SJCRH30 (cell line): ENCODE results near the gene TMPRSS9. TPM values are rescaled to one million over a fixed set of nuclear protein-coding genes. Genes with fewer than 3 reads are reported as not detected.
"Not testable (repeated sequence)": the region's sequence is repeated elsewhere in the genome, so short reads cannot be mapped to it uniquely, and the experiment has no call there.

Experiments used
- DNase-seq, 2 experiments: peaks; one replicate each; pipeline ENCODE4 v3.0.0-alpha.2; 2015 to 2020
- H3K27ac ChIP-seq: fragments of 250-450 bp; sonication (Bioruptor Pico); 2 replicates; pipeline ENCODE4 v1.5.1; 2020; ENCODE audit warnings: mild to moderate bottlenecking, moderate library complexity
- H3K27me3 ChIP-seq: fragments of 250-450 bp; sonication (Bioruptor Pico); 2 replicates; pipeline ENCODE4 v1.5.1; 2020; ENCODE audit warnings: mild to moderate bottlenecking, moderate library complexity
- H3K36me3 ChIP-seq: fragments of 250-450 bp; sonication (Bioruptor Pico); 2 replicates; pipeline ENCODE4 v1.5.1; 2020; ENCODE audit warnings: mild to moderate bottlenecking, moderate library complexity
- H3K4me1 ChIP-seq: fragments of 250-450 bp; sonication (Bioruptor Pico); 2 replicates; pipeline ENCODE4 v1.5.1; 2020; ENCODE audit warnings: mild to moderate bottlenecking, moderate library complexity
- H3K4me3 ChIP-seq: fragments of 250-450 bp; sonication (Bioruptor Pico); 2 replicates; pipeline ENCODE4 v1.5.1; 2020; ENCODE audit warnings: mild to moderate bottlenecking, moderate library complexity
- H3K9me3 ChIP-seq: fragments of 250-450 bp; sonication (Bioruptor Pico); replicated peaks from 2 replicates; pipeline ENCODE4 v1.5.1; 2020; ENCODE audit warnings: mild to moderate bottlenecking, moderate library complexity
- total RNA-seq: library from RNA; depleted of rRNA; stranded (reverse); fragments of >200 nt; shearing (Covaris generic); gene quantifications from 2 replicates; pipeline ENCODE4 v1.2.3, GENCODE V29; 2014

Gene TMPRSS9
- total RNA-seq, 1 experiment from 2014 or later: 0.04 TPM

DNA sequence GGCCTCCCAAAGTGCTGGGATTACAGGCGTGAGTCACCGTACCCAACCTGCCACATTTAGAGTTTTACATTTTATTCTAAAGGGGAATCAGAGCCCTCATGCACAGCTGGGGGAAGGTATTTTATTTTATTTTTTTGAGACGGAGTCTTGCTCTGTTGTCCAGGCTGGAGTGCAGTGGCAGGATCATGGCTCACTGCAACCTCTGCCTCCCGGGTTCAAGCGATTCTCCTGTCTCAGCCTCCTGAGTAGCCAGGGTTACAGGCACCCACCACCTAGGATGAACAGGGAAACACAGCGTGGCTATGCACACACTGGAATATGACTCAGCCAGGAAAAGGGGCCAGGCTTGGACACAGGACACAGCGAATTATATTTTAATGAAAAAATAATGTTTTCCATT lies 37.1 kb downstream of the TMPRSS9 start:
- DNase-seq, H3K36me3 ChIP-seq, H3K9me3 ChIP-seq, H3K4me1 ChIP-seq, H3K4me3 ChIP-seq, H3K27ac ChIP-seq, H3K27me3 ChIP-seq: not testable (repeated sequence)

DNA sequence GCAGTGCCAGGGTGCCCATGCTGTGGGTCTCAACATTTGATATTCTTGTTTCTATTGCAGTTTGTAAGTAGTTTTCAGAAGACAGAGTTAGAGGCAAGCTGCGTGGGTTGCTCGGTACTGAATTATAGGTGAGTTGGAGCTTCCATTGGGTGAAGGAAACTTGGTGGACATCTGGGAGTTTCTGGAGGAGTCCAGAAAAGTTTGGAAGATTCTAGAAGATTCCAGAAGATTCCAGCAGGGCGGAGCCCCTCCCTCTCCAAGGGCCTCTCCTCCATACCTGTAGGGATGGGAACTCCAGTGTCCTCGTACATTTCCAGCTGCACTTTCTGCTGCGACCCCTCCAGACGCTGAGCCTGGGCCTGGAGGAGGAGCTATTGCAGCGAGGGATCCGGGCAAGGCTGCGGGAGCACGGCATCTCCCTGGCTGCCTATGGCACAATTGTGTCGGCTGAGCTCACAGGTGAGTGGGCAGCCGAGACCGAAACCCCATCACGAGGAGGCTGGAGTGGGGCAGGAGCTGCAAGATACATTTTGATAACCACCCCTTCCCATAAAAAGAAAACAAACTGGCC lies 38.8 kb downstream of the TMPRSS9 start:
- H3K4me3 ChIP-seq: no peak overlapping the region
- no peaks in the 10 kb centered on the region for H3K36me3 ChIP-seq
- no peak overlapping the region for H3K27ac ChIP-seq
- no peaks in the 10 kb centered on the region for H3K4me1 ChIP-seq
- DNase-seq: no peak
- no peaks in the 10 kb centered on the region for H3K9me3 ChIP-seq
- H3K27me3 ChIP-seq: no peaks in the 10 kb centered on the region

- Histone ChIP-seq H3K4me3 (no peak overlapping the region), H3K9me3 (no peaks in the 10 kb centered on the region), H3K27me3 (no peaks in the 10 kb centered on the region), H3K36me3 (no peaks in the 10 kb centered on the region), H3K4me1 (no peaks in the 10 kb centered on the region), H3K27ac (no peak overlapping the region)
- no peak for DNase-seq
These were observed 39.5 kb downstream of the TMPRSS9 start for GRCh38 chr19:2399582-2399981.

DNA sequence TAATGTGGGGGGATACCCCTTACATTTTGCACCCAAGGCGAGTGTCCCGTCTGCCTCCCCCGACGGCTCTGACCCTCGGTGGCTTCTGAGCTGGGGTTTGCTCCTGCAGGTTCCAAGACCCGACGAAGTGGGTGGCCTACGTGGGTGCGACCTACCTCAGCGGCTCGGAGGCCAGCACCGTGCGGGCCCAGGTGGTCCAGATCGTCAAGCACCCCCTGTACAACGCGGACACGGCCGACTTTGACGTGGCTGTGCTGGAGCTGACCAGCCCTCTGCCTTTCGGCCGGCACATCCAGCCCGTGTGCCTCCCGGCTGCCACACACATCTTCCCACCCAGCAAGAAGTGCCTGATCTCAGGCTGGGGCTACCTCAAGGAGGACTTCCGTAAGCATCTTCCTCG lies 48.2 kb downstream of the TMPRSS9 start:
- Histone ChIP-seq H3K27me3 (no peaks in the 10 kb centered on the region), H3K4me1 (no peaks in the 10 kb centered on the region), H3K9me3 (0 out of 2 replicates have a peak, but pooled peaks cover 3% of the 10 kb centered on the region), H3K27ac (no peak overlapping the region), H3K36me3 (no peaks in the 10 kb centered on the region), H3K4me3 (no peak overlapping the region)
- no peak for DNase-seq

GRCh38 chr19:2409352-2409912 lies 49.4 kb downstream of the TMPRSS9 start:
- H3K9me3 ChIP-seq: 0 out of 2 replicates have a peak, but pooled peaks cover 3% of the 10 kb centered on the region
- H3K27ac ChIP-seq: no peak overlapping the region
- no peaks in the 10 kb centered on the region for H3K27me3 ChIP-seq
- no peak for DNase-seq
- H3K4me3 ChIP-seq: no peak overlapping the region
- no peaks in the 10 kb centered on the region for H3K36me3 ChIP-seq
- H3K4me1 ChIP-seq: no peaks in the 10 kb centered on the region

GRCh38 chr19:2410023-2410422 lies 50.0 kb downstream of the TMPRSS9 start:
- no peak overlapping the region for H3K4me3 ChIP-seq
- no peaks in the 10 kb centered on the region for H3K36me3 ChIP-seq
- H3K27me3 ChIP-seq: no peaks in the 10 kb centered on the region
- no peak for DNase-seq
- H3K4me1 ChIP-seq: no peaks in the 10 kb centered on the region
- H3K9me3 ChIP-seq: 0 out of 2 replicates have a peak, but pooled peaks cover 3% of the 10 kb centered on the region
- H3K27ac ChIP-seq: no peak overlapping the region

DNA sequence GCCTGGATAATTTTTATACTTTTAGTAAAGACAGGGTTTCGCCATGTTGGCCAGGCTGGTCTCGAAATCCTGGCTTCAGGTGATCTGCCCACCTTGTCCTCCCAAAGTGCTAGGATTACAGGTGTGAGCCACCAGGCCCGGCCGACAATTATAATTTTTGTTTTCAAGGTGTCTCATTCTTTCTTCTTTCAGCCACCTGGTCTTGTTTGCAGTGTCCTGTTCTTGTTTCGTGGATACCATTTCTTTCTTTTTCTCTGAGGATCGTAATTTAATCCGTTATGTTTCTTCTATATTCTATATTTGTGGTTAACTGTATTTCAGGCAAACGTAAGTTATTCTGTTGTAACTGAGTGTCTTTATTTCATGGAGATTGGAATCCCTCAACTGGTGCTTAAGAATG lies 51.6 kb downstream of the TMPRSS9 start:
- Histone ChIP-seq H3K9me3 (0 out of 2 replicates have a peak, but pooled peaks cover 3% of the 10 kb centered on the region), H3K27ac (no peak overlapping the region), H3K4me3 (no peak overlapping the region), H3K36me3 (no peaks in the 10 kb centered on the region), H3K4me1 (no peaks in the 10 kb centered on the region), H3K27me3 (no peaks in the 10 kb centered on the region)
- no peak for DNase-seq

DNA sequence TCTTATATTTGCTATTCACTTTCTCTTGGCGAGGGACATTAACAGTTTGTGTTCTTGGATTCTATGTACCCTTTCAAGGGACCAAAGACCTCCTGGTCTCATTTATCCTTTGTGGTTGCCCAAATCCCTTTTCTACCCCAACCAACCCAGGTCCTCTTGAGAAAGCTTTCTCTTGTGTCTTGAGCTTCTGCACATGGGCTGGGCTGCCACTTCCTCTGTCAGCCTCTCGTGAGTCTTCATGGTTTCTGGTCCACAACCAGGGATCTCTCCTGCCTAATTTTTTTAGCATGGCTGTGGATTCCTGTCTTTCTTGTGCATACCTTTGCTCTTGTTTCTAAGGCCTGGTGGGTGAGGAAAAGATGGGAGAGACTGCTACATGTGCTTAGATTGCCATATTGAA lies 52.4 kb downstream of the TMPRSS9 start:
- H3K27me3 ChIP-seq: no peaks in the 10 kb centered on the region
- H3K36me3 ChIP-seq: no peaks in the 10 kb centered on the region
- no peaks in the 10 kb centered on the region for H3K4me1 ChIP-seq
- no peak overlapping the region for H3K4me3 ChIP-seq
- no peak for DNase-seq
- H3K9me3 ChIP-seq: 0 out of 2 replicates have a peak, but pooled peaks cover 3% of the 10 kb centered on the region
- H3K27ac ChIP-seq: no peak overlapping the region

DNA sequence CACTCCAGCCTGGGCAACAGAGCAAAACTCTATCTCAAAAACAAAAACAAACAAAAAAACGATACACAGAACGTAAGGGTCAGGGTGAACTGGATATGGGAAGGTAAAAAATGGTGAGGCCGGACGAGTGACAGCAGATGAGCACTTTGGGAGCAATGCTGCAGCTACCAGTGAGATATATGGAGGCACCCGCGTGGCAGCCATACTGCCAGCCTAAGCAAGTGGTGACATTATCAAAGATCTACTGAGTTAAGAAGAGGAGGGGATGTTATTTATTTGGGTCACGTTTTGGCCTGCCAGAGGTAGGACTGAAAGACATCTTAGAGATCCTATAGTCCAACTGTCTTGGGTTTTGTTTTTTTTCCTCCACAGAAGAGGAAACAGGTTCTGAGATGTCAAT lies 53.1 kb downstream of the TMPRSS9 start:
- Histone ChIP-seq H3K27ac (no peak overlapping the region), H3K4me3 (no peak overlapping the region), H3K4me1 (no peaks in the 10 kb centered on the region), H3K9me3 (0 out of 2 replicates have a peak, but pooled peaks cover 3% of the 10 kb centered on the region), H3K36me3 (no peaks in the 10 kb centered on the region), H3K27me3 (no peaks in the 10 kb centered on the region)
- DNase-seq: no peak

GRCh38 chr19:2413629-2414028 lies 53.6 kb downstream of the TMPRSS9 start:
- no peak overlapping the region for H3K4me3 ChIP-seq

GRCh38 chr19:2415281-2415972 lies 55.4 kb downstream of the TMPRSS9 start:
- Histone ChIP-seq H3K9me3 (0 out of 2 replicates have a peak, but pooled peaks cover 3% of the 10 kb centered on the region), H3K4me1 (no peaks in the 10 kb centered on the region)

More at GRCh38 chr19:2413629-2414028, 53.6 kb downstream of the TMPRSS9 start:
- no peaks in the 10 kb centered on the region for H3K4me1 ChIP-seq
- no peak for DNase-seq
- no peaks in the 10 kb centered on the region for H3K36me3 ChIP-seq
- H3K9me3 ChIP-seq: 0 out of 2 replicates have a peak, but pooled peaks cover 3% of the 10 kb centered on the region
- H3K27me3 ChIP-seq: no peaks in the 10 kb centered on the region
- no peak overlapping the region for H3K27ac ChIP-seq

DNA sequence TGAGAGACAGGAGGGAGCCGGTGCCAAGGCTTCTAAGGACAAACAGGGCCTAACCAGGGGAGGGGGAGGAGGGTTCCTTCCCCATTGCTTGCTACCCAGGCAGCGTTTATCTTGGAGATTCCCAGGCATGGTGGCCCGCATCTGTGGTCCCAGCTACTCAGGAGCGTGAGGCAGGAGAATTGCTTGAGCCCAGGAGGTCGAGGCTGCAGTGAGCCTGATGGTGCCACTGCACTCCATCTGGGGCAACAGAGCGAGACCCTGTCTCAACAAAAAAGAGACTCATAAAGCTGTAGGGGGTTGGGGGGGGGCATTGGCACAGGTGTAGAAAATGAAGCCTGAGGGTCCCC lies 55.9 kb downstream of the TMPRSS9 start:
- no peak for DNase-seq
- no peaks in the 10 kb centered on the region for H3K27me3 ChIP-seq
- no peak overlapping the region for H3K4me3 ChIP-seq
- H3K36me3 ChIP-seq: no peaks in the 10 kb centered on the region
- no peaks in the 10 kb centered on the region for H3K4me1 ChIP-seq
- H3K9me3 ChIP-seq: 0 out of 2 replicates have a peak, but pooled peaks cover 3% of the 10 kb centered on the region
- no peak overlapping the region for H3K27ac ChIP-seq

More at GRCh38 chr19:2415281-2415972, 55.4 kb downstream of the TMPRSS9 start:
- no peak overlapping the region for H3K27ac ChIP-seq
- no peaks in the 10 kb centered on the region for H3K27me3 ChIP-seq
- H3K36me3 ChIP-seq: no peaks in the 10 kb centered on the region
- DNase-seq: no peak
- H3K4me3 ChIP-seq: no peak overlapping the region

DNA sequence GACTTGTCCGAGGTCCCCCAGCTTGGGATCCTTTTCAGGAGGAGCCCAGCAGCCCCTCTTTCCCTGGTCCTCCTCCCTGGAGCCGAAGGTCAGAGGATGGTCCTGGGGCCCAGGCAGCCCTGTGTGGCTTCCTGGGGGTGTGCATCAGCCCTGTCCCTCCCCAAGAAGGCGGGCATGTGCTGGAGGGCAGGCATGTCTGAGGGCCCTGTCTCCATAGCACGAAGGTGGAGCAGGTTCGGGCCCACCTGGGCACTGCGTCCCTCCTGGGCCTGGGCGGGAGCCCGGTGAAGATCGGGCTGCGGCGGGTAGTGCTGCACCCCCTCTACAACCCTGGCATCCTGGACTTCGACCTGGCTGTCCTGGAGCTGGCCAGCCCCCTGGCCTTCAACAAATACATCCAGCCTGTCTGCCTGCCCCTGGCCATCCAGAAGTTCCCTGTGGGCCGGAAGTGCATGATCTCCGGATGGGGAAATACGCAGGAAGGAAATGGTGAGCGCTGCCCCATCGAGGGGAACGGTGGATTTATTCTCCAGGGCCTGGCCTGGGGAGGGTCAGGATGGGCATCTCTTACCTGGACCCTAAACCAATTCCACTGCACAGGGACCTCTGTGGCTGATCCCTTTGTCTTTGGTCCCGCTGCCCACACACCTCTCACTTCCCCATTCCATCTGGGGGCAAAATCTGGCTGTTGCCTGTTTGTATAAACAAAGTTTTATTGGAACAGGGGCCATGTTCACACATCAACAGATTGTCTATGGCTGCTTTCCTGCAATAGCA lies 56.4 kb downstream of the TMPRSS9 start:
- no peak for DNase-seq
- Histone ChIP-seq H3K27ac (no peak overlapping the region), H3K36me3 (no peaks in the 10 kb centered on the region), H3K27me3 (no peaks in the 10 kb centered on the region), H3K9me3 (0 out of 2 replicates have a peak, but pooled peaks cover 3% of the 10 kb centered on the region), H3K4me3 (no peak overlapping the region), H3K4me1 (no peaks in the 10 kb centered on the region)

DNA sequence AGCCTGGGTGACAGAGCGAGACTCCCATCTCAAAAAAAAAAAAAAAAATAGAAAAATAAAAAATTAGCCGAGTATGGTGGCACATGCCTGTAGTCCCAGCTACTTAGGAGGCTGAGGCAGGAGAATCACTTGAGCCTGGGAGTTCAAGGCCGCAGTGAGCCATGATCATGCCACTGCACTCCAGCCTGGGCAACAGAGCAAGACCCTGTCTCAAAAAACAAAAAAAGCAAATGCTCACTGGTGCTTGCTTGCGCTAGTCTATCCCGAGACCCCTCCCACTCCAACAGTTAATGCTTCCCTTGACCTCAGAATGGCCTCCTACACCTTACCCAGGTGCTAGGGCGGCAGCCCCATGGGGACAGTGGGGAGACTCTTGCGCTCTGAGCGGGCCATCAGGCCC lies 57.4 kb downstream of the TMPRSS9 start:
- H3K4me3 ChIP-seq, DNase-seq, H3K27me3 ChIP-seq, H3K27ac ChIP-seq, H3K36me3 ChIP-seq, H3K9me3 ChIP-seq, H3K4me1 ChIP-seq: not testable (repeated sequence)

- DNase-seq: no peak
- H3K36me3 ChIP-seq: no peaks in the 10 kb centered on the region
- no peaks in the 10 kb centered on the region for H3K9me3 ChIP-seq
- H3K4me1 ChIP-seq: no peaks in the 10 kb centered on the region
- no peaks in the 10 kb centered on the region for H3K27me3 ChIP-seq
- no peak overlapping the region for H3K4me3 ChIP-seq
- H3K27ac ChIP-seq: no peak overlapping the region
These were observed 57.9 kb downstream of the TMPRSS9 start for GRCh38 chr19:2417881-2418406.
